Measurements from ENCODE around the gene CABLES1. TPM values are rescaled to one million over a fixed set of nuclear protein-coding genes. Genes with fewer than 3 reads are reported as not detected.

CABLES1 gene
- total and polyA plus RNA-seq, 2 donors from 2014 or later = 7.6 to 40.5 TPM

GRCh38 chr18:23259701-23260681, 124.7 kb downstream of the CABLES1 start:
- H3K4me3 ChIP-seq (ENCODE audit: low read length in 3 of 3) = peak overlapping the region; percentile 22 to 32 (median 24)
- H3K9ac ChIP-seq (ENCODE audit: low read length in 3 of 3) = peak overlapping the region in 1 of 3 donors; percentile 77
- peak overlapping the region; percentile 85 to 88 for H3K27ac ChIP-seq (ENCODE audit: low read depth in 2 of 2, low read length in 2 of 2)
- TF ChIP-seq CTCF (IDR thresholded peaks at IDR 0.05; ENCODE audit: borderline replicate concordance, extremely low read depth, insufficient read depth) = no peak
- intact Hi-C loops (cut with DNase I) = loop anchor here (10.0 kb wide), 1 partner anchor 125 kb away; the partner anchor contains the start of gene CABLES1
- no peaks in the 10 kb centered on the region for H3K9me3 ChIP-seq (ENCODE audit: control insufficient read depth in 2 of 3, insufficient read depth in 1 of 3, low read length in 3 of 3)
- FAIRE-seq (no peak), DNase-seq (peak; percentile 83 to 95 (median 90))
- H3K36me3 ChIP-seq (ENCODE audit: control insufficient read depth in 2 of 3, insufficient read depth in 3 of 3, low read length in 3 of 3) = no peaks in the 10 kb centered on the region
- H3K27me3 ChIP-seq (ENCODE audit: control insufficient read depth, insufficient read depth, low read length) = no peaks in the 10 kb centered on the region
- H3K4me1 ChIP-seq (ENCODE audit: control insufficient read depth in 2 of 3, insufficient read depth in 2 of 3, low read depth in 1 of 3, low read length in 3 of 3) = peaks cover 0 to 36% (median 28%) of the 10 kb centered on the region in 3 donors

DNA sequence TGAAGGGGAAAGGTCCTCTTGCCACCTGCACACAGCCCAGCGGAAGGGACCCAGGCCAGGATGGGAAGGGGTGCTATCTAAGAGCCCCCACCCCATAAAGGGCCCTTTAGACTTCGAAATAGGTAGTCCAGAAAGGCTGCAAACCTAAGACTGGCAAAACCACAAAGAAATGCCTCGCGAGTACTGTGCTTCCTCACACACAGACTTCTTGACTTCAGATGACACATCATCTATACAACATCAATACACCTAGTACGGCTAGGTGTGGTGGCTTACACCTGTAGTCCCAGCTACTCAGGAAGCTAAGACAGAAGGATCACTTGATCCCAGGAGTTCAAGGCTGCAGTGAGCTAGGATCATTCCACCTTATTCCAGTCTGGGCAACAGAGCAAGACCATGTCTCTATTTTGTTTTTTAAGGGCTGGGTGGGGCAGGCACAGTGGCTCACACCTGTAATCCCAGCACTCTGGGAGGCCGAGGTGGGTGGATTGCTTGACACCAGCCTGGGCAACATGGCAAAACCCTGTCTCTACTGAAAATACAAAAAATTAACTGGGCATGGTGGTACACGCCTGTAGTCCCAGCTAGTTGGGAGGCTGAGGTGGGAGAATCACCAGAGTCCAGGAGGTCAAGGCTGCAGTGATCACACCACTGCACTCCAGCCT, 125.8 kb downstream of the CABLES1 start:
- H3K9ac ChIP-seq (ENCODE audit: low read length in 3 of 3) = peak overlapping the region in 1 of 3 donors; percentile 77
- no peaks in the 10 kb centered on the region for H3K36me3 ChIP-seq (ENCODE audit: control insufficient read depth in 2 of 3, insufficient read depth in 3 of 3, low read length in 3 of 3)
- H3K4me1 ChIP-seq (ENCODE audit: control insufficient read depth in 2 of 3, insufficient read depth in 2 of 3, low read depth in 1 of 3, low read length in 3 of 3) = peaks cover 0 to 36% (median 28%) of the 10 kb centered on the region in 3 donors
- no peak for FAIRE-seq
- TF ChIP-seq CTCF (IDR thresholded peaks at IDR 0.05; ENCODE audit: borderline replicate concordance, extremely low read depth, insufficient read depth) = no peak
- peak overlapping the region in 1 of 3 donors; percentile 32 for H3K4me3 ChIP-seq (ENCODE audit: low read length in 3 of 3)
- H3K27me3 ChIP-seq (ENCODE audit: control insufficient read depth, insufficient read depth, low read length) = no peaks in the 10 kb centered on the region
- intact Hi-C loops (cut with DNase I) = no loop called here
- peak overlapping the region; percentile 85 to 88 for H3K27ac ChIP-seq (ENCODE audit: low read depth in 2 of 2, low read length in 2 of 2)
- H3K9me3 ChIP-seq (ENCODE audit: control insufficient read depth in 2 of 3, insufficient read depth in 1 of 3, low read length in 3 of 3) = no peaks in the 10 kb centered on the region
- DNase-seq = no peak

GRCh38 chr18:23263551-23264235, 128.4 kb downstream of the CABLES1 start:
- intact Hi-C loops (cut with DNase I) = no loop called here
- no peak overlapping the region for H3K27ac ChIP-seq (ENCODE audit: low read depth in 2 of 2, low read length in 2 of 2)
- H3K4me3 ChIP-seq (ENCODE audit: low read length in 3 of 3) = no peak overlapping the region
- FAIRE-seq (no peak), DNase-seq (no peak)
- H3K9me3 ChIP-seq (ENCODE audit: control insufficient read depth in 2 of 3, insufficient read depth in 1 of 3, low read length in 3 of 3) = no peaks in the 10 kb centered on the region
- no peaks in the 10 kb centered on the region for H3K27me3 ChIP-seq (ENCODE audit: control insufficient read depth, insufficient read depth, low read length)
- no peak overlapping the region for H3K9ac ChIP-seq (ENCODE audit: low read length in 3 of 3)
- H3K4me1 ChIP-seq (ENCODE audit: control insufficient read depth in 2 of 3, insufficient read depth in 2 of 3, low read depth in 1 of 3, low read length in 3 of 3) = peaks cover 0 to 24% (median 23%) of the 10 kb centered on the region in 3 donors
- H3K36me3 ChIP-seq (ENCODE audit: control insufficient read depth in 2 of 3, insufficient read depth in 3 of 3, low read length in 3 of 3) = no peaks in the 10 kb centered on the region
- no peak for TF ChIP-seq CTCF (IDR thresholded peaks at IDR 0.05; ENCODE audit: borderline replicate concordance, extremely low read depth, insufficient read depth)

Data from kidney (tissue), 14 donors.